HCT116 (cell line): Measurements from ENCODE around the gene PRDM8. TPM values are rescaled to one million over a fixed set of nuclear protein-coding genes. Genes with fewer than 3 reads are reported as not detected.

ENCODE experiments used
- ATAC-seq: fragments of 200-7000 bp; cut with Tn5 transposase; 2 replicates; pipeline ENCODE4 v1.9.1; 2020; ENCODE audit warnings: mild to moderate bottlenecking, moderate library complexity
- BruUV-seq: library from RNA; stranded (reverse); fragments of 400-500 nt; replicated peaks from 2 replicates; lab custom pipeline; 2021; lab: Mats Ljungman, UMichigan
- CTCF ChIA-PET: fragments of 300-600 bp; sonication (Branson Sonifier 250); formaldehyde crosslinking; loops from one replicate; lab custom pipeline; 2021; ENCODE audit warnings: antibody characterized with exemption; lab: Charles Lee
- POLR2A ChIA-PET: fragments of 300-600, 350-600 bp; sonication (Branson Sonifier 250); formaldehyde crosslinking; loops from one replicate; lab custom pipeline; 2021; ENCODE audit warnings: antibody characterized with exemption; lab: Charles Lee
- RAD21 ChIA-PET, 2 experiments: fragments of 300-600 bp; sonication (Branson Sonifier 250); formaldehyde crosslinking; loops; one replicate each; lab custom pipeline; 2023; ENCODE audit warnings: low total read pairs in 2 of 2; ENCODE audit not compliant: uncharacterized antibody in 2 of 2, unreplicated experiment in 2 of 2, low non-redundant PET in 1 of 2; lab: Charles Lee
- DNase-seq: peaks from one replicate; pipeline ENCODE4 v3.0.0-alpha.2; 2010; ENCODE audit warnings: low read depth, low spot score
- H2AFZ ChIP-seq: fragments of 200-600 bp; shearing (Covaris generic), sonication (generic); 2 replicates; pipeline ENCODE4 v1.6.1; 2017; ENCODE audit warnings: low read depth, mixed run types, mixed read lengths, antibody characterized with exemption, low read length; ENCODE audit not compliant: poor library complexity, severe bottlenecking
- H3K27ac ChIP-seq: 2 replicates; pipeline ENCODE4 v1.5.1; 2012; ENCODE audit warnings: low read depth, low read length
- H3K27me3 ChIP-seq: fragments of 200-600 bp; sonication (generic); 2 replicates; pipeline ENCODE4 v1.6.1; 2016; ENCODE audit warnings: mixed run types, low read length, mixed read lengths; ENCODE audit not compliant: insufficient read depth
- H3K36me3 ChIP-seq, 2 experiments: fragments of 200-500 bp in 1 of 2; fragments of 200-600 bp in 1 of 2; sonication (Bioruptor generic) in 1 of 2; sonication (generic) in 1 of 2; 2 replicates each; pipeline versions ENCODE4 v1.5.1 to v1.6.1; 2014 to 2016; ENCODE audit warnings: low read length in 2 of 2, inconsistent platforms in 1 of 2, mixed read lengths in 1 of 2, mixed run types in 1 of 2; ENCODE audit not compliant: insufficient read depth in 2 of 2, control insufficient read depth in 1 of 2
- H3K4me1 ChIP-seq, 2 experiments: fragments of 200-600 bp in 1 of 2; sonication (generic) in 1 of 2; 2 replicates each; pipeline versions ENCODE4 v1.5.1 to v1.6.1; 2012 to 2017; ENCODE audit warnings: low read length in 2 of 2, inconsistent platforms in 1 of 2, mild to moderate bottlenecking in 1 of 2, mixed read lengths in 1 of 2, mixed run types in 1 of 2, moderate library complexity in 1 of 2; ENCODE audit not compliant: insufficient read depth in 2 of 2, control insufficient read depth in 1 of 2
- H3K4me2 ChIP-seq: fragments of 200-600 bp; sonication (generic); 2 replicates; pipeline ENCODE4 v1.6.1; 2017; ENCODE audit warnings: mixed run types, low read length, mixed read lengths
- H3K4me3 ChIP-seq, 2 experiments: fragments of 200-600 bp in 1 of 2; sonication (generic) in 1 of 2; replicated peaks in 1 of 2; 2 replicates each; pipeline ENCODE4 v1.5.1; 2011 to 2016; ENCODE audit warnings: low read length in 2 of 2, control low read depth in 1 of 2, low read depth in 1 of 2, mild to moderate bottlenecking in 1 of 2, mixed read lengths in 1 of 2, mixed run types in 1 of 2
- H3K79me2 ChIP-seq: fragments of 200-600 bp; sonication (generic); 2 replicates; pipeline ENCODE4 v1.6.1; 2017; ENCODE audit warnings: mild to moderate bottlenecking, mixed run types, low read length, moderate library complexity, mixed read lengths; ENCODE audit not compliant: insufficient read depth
- H3K9ac ChIP-seq: fragments of 200-600 bp; sonication (generic); 2 replicates; pipeline ENCODE4 v1.6.1; 2016; ENCODE audit warnings: low read length, mixed read lengths
- H3K9me2 ChIP-seq: fragments of 200-600 bp; sonication (generic), shearing (Covaris generic); 2 replicates; pipeline ENCODE4 v1.6.1; 2017; ENCODE audit warnings: mixed run types, mild to moderate bottlenecking, moderate library complexity; ENCODE audit not compliant: insufficient read depth
- H3K9me3 ChIP-seq, 2 experiments: fragments of 200-500 bp in 1 of 2; fragments of 200-600 bp in 1 of 2; sonication (Bioruptor generic) in 1 of 2; sonication (generic) in 1 of 2; 2 replicates each; pipeline ENCODE4 v1.6.1; 2014 to 2017; ENCODE audit warnings: low read length in 2 of 2, mixed read lengths in 2 of 2, inconsistent platforms in 1 of 2, low read depth in 1 of 2, mild to moderate bottlenecking in 1 of 2, mixed run types in 1 of 2, moderate library complexity in 1 of 2; ENCODE audit not compliant: control insufficient read depth in 1 of 2, insufficient read depth in 1 of 2
- H4K20me1 ChIP-seq: fragments of 200-600 bp; sonication (generic), shearing (Covaris generic); 2 replicates; pipeline ENCODE4 v1.6.1; 2017; ENCODE audit warnings: mixed run types, mild to moderate bottlenecking, moderate library complexity; ENCODE audit not compliant: insufficient read depth
- ATF3 ChIP-seq: IDR thresholded peaks from 2 replicates; pipeline ENCODE4 v1.6.1; 2012
- CTCF ChIP-seq, 3 experiments: fragments of 200-600 bp in 1 of 3; sonication (generic) in 1 of 3; IDR thresholded peaks in 2 of 3; conservative IDR thresholded peaks in 1 of 3; 2 replicates each; pipeline ENCODE4 v1.5.1; 2012 to 2017; ENCODE audit warnings: low read depth in 2 of 3, low read length in 2 of 3, antibody characterized with exemption in 1 of 3, borderline replicate concordance in 1 of 3, control low read depth in 1 of 3, mild to moderate bottlenecking in 1 of 3, mixed read lengths in 1 of 3, mixed run types in 1 of 3, moderate library complexity in 1 of 3; ENCODE audit not compliant: insufficient read depth in 1 of 3
- ELF1 ChIP-seq: IDR thresholded peaks from 2 replicates; pipeline ENCODE4 v1.6.1; 2012; ENCODE audit warnings: low read depth, borderline replicate concordance
- EZH2 ChIP-seq: fragments of 200-600 bp; sonication (generic); IDR thresholded peaks from 2 replicates; pipeline ENCODE4 v1.6.1; 2017; ENCODE audit warnings: antibody characterized with exemption, mixed run types
- EZH2phosphoT487 ChIP-seq: fragments of 200-600 bp; IDR thresholded peaks from 2 replicates; pipeline ENCODE4 v1.6.1; 2018; ENCODE audit warnings: antibody characterized with exemption, borderline replicate concordance
- FOSL1 ChIP-seq: IDR thresholded peaks from 2 replicates; pipeline ENCODE4 v1.6.1; 2012; ENCODE audit warnings: low read depth
- MAX ChIP-seq: IDR thresholded peaks from 2 replicates; pipeline ENCODE4 v1.6.1; 2012
- POLR2AphosphoS5 ChIP-seq: IDR thresholded peaks from 2 replicates; pipeline ENCODE4 v1.6.1; 2011; ENCODE audit warnings: mild to moderate bottlenecking, low read depth, low read length, moderate library complexity
- SP1 ChIP-seq: IDR thresholded peaks from 2 replicates; pipeline ENCODE4 v1.6.1; 2012; ENCODE audit warnings: low read depth
- SRF ChIP-seq: IDR thresholded peaks from 2 replicates; pipeline ENCODE4 v1.6.1; 2012; ENCODE audit warnings: low read depth
- TCF7L2 ChIP-seq: IDR thresholded peaks from 2 replicates; pipeline ENCODE4 v1.7.0; 2011; ENCODE audit warnings: borderline replicate concordance, inconsistent platforms; ENCODE audit not compliant: insufficient read depth, insufficient read length; ENCODE audit errors: extremely low read depth
- YY1 ChIP-seq: IDR thresholded peaks from 2 replicates; pipeline ENCODE4 v1.6.1; 2011; ENCODE audit warnings: low read length, low read depth, moderate library complexity, mild to moderate bottlenecking; ENCODE audit not compliant: insufficient replicate concordance; ENCODE audit errors: extremely low read depth
- ZBTB33 ChIP-seq: IDR thresholded peaks from 2 replicates; pipeline ENCODE4 v1.6.1; 2011; ENCODE audit warnings: mild to moderate bottlenecking, low read length, moderate library complexity; ENCODE audit not compliant: insufficient replicate concordance; ENCODE audit errors: extremely low read depth
- ZFX ChIP-seq: fragments of 450-650 bp; IDR thresholded peaks from 2 replicates; pipeline ENCODE4 v1.6.1; 2017
- ZNF274 ChIP-seq: fragments of 200-500 bp; sonication (Bioruptor generic); IDR thresholded peaks from 2 replicates; pipeline ENCODE4 v1.6.1; 2014; ENCODE audit warnings: mild to moderate bottlenecking, low read depth, low read length, inconsistent platforms
- intact Hi-C: fragments of 100-400 bp; cut with micrococcal nuclease; formaldehyde crosslinking; loops from 2 replicates; pipeline ENCODE4 v1.10.0; 2022
- total RNA-seq: library from RNA; stranded (reverse); gene quantifications from one replicate; pipeline ENCODE4 v1.2.1, GENCODE V29; 2021; ENCODE audit not compliant: unreplicated experiment

PRDM8 gene
- total RNA-seq, 1 experiment from 2014 or later, result 1.4 TPM

- H3K9me2 ChIP-seq, result no peaks in the 10 kb centered on the region
- no peak for TF ChIP-seq MAX
- no peak for TF ChIP-seq TCF7L2
- TF ChIP-seq ZFX, result no peak
- TF ChIP-seq POLR2AphosphoS5, result no peak
- no peak for TF ChIP-seq SRF
- TF ChIP-seq FOSL1, result no peak
- TF ChIP-seq, all 23 proteins: peak for 0
- H3K9me3 ChIP-seq, result no peaks in the 10 kb centered on the region
- DNase-seq, result no peak
- intact Hi-C loops, result no loop called here
- ChIA-PET RAD21 (no interaction called here), CTCF (no interaction called here), POLR2A (no interaction called here)
- no peaks in the 10 kb centered on the region for H3K79me2 ChIP-seq
- peaks cover 0 to 8% of the 10 kb centered on the region in 2 experiments; a peak in 1 of 4 replicates for H3K4me1 ChIP-seq
- H3K4me2 ChIP-seq, result no peak overlapping the region
- H3K9ac ChIP-seq, result no peak overlapping the region
- H3K36me3 ChIP-seq, result no peaks in the 10 kb centered on the region
- no peak overlapping the region for H3K4me3 ChIP-seq
- no peak overlapping the region for H3K27ac ChIP-seq
- H3K27me3 ChIP-seq, result no peaks in the 10 kb centered on the region
- no peak for ATAC-seq
- H4K20me1 ChIP-seq, result no peaks in the 10 kb centered on the region
- no peak overlapping the region for H2AFZ ChIP-seq
- BruUV-seq, result no TSS peak
Observed at GRCh38 chr4:80188457-80188800, 8.9 kb upstream of the PRDM8 start.

- no peak for DNase-seq
- Histone ChIP-seq H2AFZ (no peak overlapping the region), H3K4me3 (no peak overlapping the region), H3K9me2 (no peaks in the 10 kb centered on the region), H3K79me2 (no peaks in the 10 kb centered on the region), H4K20me1 (no peaks in the 10 kb centered on the region), H3K27ac (no peak overlapping the region), H3K4me2 (no peak overlapping the region), H3K9ac (no peak overlapping the region), H3K4me1 (peaks cover 0 to 8% of the 10 kb centered on the region in 2 experiments; a peak in 1 of 4 replicates), H3K36me3 (no peaks in the 10 kb centered on the region), H3K9me3 (no peaks in the 10 kb centered on the region), H3K27me3 (no peaks in the 10 kb centered on the region)
- BruUV-seq, result no TSS peak
- no peak for ATAC-seq
- RAD21 ChIA-PET, result no interaction called here
- CTCF ChIA-PET, result no interaction called here
- POLR2A ChIA-PET, result no interaction called here
- intact Hi-C loops, result no loop called here
- TF ChIP-seq MAX, result no peak
- TF ChIP-seq ZBTB33, result no peak
- no peak for TF ChIP-seq EZH2
- TF ChIP-seq CTCF (IDR thresholded peaks at IDR 0.05 in 2 of 3, conservative IDR thresholded peaks at IDR 0.05 in 1 of 3; ENCODE audit: borderline replicate concordance in 1 of 3, insufficient read depth in 1 of 3, low read depth in 2 of 3, low read length in 2 of 3), result no peak
- TF ChIP-seq ATF3, result no peak
- TF ChIP-seq YY1, result no peak
- TF ChIP-seq SP1, result no peak
- TF ChIP-seq ZFX, result no peak
- no peak for TF ChIP-seq EZH2phosphoT487
- no peak for TF ChIP-seq ZNF274
- TF ChIP-seq ELF1, result no peak
- TF ChIP-seq FOSL1, result no peak
Observed at GRCh38 chr4:80188801-80189458, 8.4 kb upstream of the PRDM8 start.
